Measurements from ENCODE around the gene IQGAP1.

The IQGAP1 gene

DNA sequence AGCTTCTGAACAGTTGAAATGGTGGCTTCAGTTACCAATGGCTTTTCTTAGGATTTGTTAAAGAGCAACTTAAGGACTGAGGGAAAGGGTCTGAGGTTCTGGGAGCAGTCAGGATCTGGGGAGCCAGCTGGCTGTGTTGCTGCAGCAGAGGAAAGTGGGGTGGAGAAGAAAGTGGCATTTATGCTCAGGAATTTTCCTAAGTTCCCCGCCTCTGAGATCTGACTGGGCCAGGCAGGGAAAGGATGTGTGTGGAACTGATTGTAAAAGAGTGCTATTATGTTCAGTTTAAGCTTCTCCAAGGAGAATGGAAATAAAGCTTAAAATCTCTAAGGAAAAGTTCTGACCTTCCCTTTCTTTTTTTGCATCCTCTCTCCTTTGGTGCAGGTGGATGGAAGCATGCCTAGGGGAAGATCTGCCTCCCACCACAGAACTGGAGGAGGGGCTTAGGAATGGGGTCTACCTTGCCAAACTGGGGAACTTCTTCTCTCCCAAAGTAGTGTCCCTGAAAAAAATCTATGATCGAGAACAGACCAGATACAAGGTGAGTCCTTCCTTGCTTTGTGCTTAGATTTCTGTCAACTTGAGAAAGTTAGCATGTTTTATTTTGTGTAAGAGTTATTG lies 37.8 kb downstream of the IQGAP1 start:
- no peak for DNase-seq (ENCODE audit: low read depth, low spot score)
- no peak overlapping the region for H3K27ac ChIP-seq

- DNase-seq (ENCODE audit: low read depth, low spot score) = no peak
- no peak overlapping the region for H3K27ac ChIP-seq
Measured at GRCh38 chr15:90427185-90427584, 39.1 kb downstream of the IQGAP1 start.

GRCh38 chr15:90432253-90432652 lies 44.2 kb downstream of the IQGAP1 start:
- no peak for DNase-seq (ENCODE audit: low read depth, low spot score)

DNA sequence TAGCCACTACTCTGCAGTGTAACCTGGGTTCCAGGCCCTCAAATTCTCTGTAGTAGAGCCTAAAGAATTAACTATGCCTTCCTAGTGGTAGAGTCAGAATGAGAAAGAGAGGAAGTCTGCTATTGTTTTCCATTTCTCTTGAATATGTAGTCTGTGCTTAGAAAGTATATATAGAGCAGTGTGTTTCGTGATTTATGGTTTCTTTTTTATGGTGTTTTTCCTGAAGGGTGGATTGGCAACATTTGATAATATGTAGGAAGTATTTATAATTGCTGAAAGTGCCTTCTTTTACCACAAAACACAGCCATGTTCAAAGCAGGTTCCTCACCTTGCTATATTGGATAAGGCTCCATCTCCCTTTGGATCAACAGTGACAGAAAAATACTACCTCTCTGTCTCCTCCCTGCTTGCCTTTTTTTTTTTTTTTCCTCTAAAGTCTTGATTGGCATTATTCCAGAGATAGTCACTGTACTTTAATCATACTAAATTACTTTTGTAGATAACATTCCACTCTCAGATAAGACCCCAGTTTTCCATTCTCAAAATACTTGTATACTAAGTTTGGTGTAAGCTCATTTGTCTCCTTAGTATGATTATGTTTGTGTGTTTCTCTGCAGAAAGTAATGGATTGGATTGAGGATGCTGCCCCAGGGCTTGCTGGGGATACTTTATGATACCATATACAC lies 47.8 kb downstream of the IQGAP1 start:
- no peak overlapping the region for H3K27ac ChIP-seq
- no peak for DNase-seq (ENCODE audit: low read depth, low spot score)

More at GRCh38 chr15:90432253-90432652, 44.2 kb downstream of the IQGAP1 start:
- no peak overlapping the region for H3K27ac ChIP-seq

GRCh38 chr15:90436952-90437351 lies 48.9 kb downstream of the IQGAP1 start:
- DNase-seq (ENCODE audit: low read depth, low spot score) = no peak
- no peak overlapping the region for H3K27ac ChIP-seq

DNA sequence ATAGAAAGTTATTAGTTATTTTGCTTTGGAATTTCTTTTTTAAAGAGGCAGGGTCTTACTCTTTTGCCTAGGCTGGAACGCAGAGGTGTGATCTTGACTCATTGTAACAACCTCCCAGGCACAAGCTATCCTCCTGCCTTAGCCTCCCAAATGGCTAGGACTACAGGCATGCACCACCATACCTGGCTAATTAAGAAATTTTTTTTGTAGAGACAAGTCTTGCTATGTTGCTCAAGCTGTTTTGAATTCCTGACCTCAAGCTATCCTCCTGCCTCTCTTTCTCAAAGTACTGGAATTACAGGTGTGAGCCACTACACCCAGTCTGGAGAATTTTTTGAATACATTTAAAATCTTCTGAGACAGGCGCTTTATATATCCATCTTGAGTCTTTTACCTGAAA lies 49.5 kb downstream of the IQGAP1 start:
- no peak overlapping the region for H3K27ac ChIP-seq

GRCh38 chr15:90439946-90440345 lies 51.9 kb downstream of the IQGAP1 start:
- H3K27ac ChIP-seq = no peak overlapping the region
- no peak for DNase-seq (ENCODE audit: low read depth, low spot score)

More for the DNA sequence above, 49.5 kb downstream of the IQGAP1 start:
- DNase-seq (ENCODE audit: low read depth, low spot score) = no peak

GRCh38 chr15:90441027-90441426 lies 53.0 kb downstream of the IQGAP1 start:
- no peak for DNase-seq (ENCODE audit: low read depth, low spot score)
- no peak overlapping the region for H3K27ac ChIP-seq

GRCh38 chr15:90442423-90442822 lies 54.4 kb downstream of the IQGAP1 start:
- no peak overlapping the region for H3K27ac ChIP-seq
- DNase-seq (ENCODE audit: low read depth, low spot score) = no peak

GRCh38 chr15:90449206-90449735 lies 61.2 kb downstream of the IQGAP1 start:
- no peak overlapping the region for H3K27ac ChIP-seq
- no peak for DNase-seq (ENCODE audit: low read depth, low spot score)

DNA sequence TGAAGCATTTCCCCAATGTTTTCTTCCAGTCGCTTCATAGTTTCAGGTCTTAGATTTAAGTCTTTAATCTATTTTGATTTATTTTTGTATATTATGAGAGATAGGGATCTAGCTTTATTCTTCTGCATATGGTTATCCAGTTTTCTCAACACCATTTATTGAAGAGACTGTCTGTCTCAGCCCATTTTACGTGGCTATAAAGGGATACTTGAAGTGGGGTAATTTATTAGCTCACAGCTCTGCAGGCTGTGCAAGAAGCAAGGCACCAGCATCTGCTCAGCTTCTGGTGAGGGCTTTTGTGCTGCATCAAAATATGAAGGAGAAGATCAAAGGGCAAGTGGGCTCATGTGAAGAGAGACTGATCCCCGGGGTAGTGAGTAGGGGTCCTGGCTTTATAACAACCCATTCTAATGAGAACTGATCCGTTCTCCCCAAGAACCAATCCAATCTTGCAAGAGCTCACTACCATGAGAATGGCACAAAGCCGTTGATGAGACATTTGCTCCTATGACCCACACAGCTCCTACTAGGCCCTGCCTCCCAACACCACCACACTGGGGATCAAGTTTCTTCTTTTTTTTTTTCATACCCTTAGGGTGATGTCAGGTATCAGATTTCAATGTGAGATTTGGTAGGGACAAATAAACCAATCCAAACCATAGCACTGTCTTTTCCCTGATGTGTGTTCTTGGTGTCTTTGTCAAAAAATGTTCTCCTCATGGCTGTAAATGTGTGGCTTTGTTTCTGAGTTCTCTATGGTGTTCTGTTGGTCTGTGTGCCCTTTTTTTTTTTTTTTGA lies 63.2 kb downstream of the IQGAP1 start:
- no peak overlapping the region for H3K27ac ChIP-seq
- DNase-seq (ENCODE audit: low read depth, low spot score) = no peak

GRCh38 chr15:90456236-90456635 lies 68.2 kb downstream of the IQGAP1 start:
- no peak overlapping the region for H3K27ac ChIP-seq
- no peak for DNase-seq (ENCODE audit: low read depth, low spot score)

DNA sequence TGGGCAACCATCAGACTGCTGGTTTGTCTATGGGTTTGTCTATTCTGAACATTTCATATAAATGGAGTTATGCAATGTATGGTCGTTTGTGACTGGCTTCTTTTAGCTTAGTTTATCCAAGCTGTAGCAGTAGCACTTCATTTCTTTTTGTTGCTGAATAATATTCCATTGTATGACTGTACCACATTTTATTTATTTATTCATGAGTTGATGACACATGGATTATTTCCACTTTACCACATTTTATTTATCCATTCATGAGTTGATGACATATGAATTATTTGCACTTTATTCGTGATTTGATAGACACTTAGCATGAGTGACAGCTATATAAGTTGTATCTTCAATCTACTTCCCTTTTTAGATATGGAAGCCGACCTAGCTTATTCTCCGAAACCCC lies 70.0 kb downstream of the IQGAP1 start:
- H3K27ac ChIP-seq = no peak overlapping the region
- DNase-seq (ENCODE audit: low read depth, low spot score) = no peak

DNA sequence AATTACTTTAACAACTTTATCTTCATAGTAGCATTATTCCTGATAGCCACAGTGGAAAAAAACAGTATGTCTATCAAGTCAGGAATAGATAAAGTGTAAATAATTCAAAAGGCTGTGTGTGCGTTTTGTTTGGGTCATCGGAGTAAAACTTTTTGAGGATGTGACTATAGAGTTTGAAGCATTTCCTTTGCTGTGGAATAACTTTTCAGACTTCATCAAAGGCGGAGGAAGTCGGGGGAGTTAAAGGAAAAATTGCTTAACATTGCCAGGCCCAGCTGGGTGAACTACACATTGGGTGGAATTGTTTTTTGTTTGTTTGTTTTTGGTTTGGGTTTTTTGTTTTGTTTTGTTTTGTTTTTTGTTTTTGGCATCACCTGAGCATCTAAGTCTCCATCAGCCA lies 71.3 kb downstream of the IQGAP1 start:
- H3K27ac ChIP-seq = no peak overlapping the region
- DNase-seq (ENCODE audit: low read depth, low spot score) = no peak

DNA sequence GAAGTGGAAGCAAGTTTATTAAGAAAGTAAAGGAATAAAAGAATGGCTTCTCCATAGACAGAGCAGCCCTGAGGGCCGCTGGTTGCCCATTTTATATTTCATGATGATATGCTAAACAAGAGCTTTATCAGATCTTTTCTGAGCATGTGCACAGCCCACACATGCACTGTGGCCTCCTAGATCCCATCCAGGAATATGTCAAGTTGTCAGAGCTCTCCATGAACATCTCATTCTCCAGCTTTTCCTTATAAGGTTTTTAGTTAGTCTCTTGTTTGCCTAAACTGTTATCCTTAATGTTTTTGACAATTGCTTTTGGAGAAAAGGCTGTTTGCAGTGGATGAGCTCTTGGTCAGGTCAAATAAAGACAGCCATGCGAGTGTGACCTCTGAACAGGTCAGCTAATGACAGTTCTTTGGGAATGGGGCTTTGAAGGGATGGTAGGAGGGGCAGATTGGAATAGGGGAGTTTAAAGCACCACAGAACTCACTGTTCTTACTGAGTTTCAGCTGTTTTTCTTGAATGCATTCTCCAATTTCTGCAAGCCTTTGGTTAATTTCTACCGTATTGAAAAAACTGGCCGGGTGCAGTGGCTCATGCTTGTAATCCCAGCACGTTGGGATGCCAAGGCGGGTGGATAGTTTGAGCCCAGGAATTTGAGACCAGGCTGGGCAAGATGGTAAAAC lies 72.2 kb downstream of the IQGAP1 start:
- no peak overlapping the region for H3K27ac ChIP-seq
- DNase-seq (ENCODE audit: low read depth, low spot score) = no peak

DNA sequence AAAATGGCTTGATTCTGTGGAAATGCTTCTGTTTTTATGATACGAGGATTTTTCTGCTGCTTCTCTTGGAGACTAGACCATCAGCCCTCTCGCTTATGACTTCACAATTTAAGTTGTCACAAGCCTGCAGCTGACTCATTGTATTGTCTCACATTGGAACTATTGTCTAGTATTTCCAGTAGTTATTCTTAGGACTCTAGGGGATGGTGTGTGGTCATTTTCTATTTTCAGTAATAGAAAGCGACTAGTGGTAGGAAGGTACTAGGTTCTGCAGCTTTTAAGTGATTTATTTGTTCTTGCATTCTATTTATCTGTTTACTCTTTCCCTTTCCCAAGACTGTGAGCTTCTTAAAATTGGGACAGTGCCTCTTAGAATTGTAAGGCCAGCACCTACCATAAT lies 75.3 kb downstream of the IQGAP1 start:
- no peak overlapping the region for H3K27ac ChIP-seq
- DNase-seq (ENCODE audit: low read depth, low spot score) = no peak

DNA sequence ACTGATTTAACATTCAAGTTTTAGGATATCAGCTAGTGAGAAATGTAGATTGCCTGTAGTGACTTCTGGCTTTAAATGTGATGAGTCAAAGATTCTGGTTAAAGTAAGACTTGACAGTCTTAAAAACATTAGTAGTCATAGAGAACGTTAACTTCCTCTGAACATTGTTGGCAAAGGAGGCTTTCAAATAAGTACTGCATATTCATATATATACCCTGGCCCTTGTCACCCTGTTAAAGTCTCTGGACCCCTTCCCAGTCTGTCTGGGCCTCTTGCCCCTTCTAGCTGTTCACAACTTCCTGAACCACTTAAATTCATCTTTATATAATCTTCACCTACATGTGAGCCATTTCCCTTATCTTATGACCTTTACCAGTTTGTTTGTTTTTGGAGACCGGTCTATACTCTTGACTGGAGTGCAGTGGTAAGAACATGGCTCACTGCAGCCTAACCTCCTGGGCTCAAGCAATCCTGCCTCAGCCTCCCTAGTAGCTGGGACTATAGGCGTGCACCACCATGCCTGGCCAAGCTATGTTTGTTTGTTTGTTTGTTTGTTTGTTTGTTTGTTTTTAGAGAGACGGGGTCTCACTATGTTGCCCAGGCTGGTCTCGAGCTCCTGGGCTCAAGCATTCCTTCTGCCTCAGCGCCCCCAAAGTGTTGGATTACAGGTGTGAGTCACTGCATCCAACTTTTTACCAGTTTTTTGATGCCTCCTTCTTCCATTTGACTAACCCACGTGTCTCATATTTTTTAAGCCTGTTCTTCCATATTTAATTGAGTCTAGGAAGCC lies 77.3 kb downstream of the IQGAP1 start:
- H3K27ac ChIP-seq = no peak overlapping the region
- DNase-seq (ENCODE audit: low read depth, low spot score) = no peak

DNA sequence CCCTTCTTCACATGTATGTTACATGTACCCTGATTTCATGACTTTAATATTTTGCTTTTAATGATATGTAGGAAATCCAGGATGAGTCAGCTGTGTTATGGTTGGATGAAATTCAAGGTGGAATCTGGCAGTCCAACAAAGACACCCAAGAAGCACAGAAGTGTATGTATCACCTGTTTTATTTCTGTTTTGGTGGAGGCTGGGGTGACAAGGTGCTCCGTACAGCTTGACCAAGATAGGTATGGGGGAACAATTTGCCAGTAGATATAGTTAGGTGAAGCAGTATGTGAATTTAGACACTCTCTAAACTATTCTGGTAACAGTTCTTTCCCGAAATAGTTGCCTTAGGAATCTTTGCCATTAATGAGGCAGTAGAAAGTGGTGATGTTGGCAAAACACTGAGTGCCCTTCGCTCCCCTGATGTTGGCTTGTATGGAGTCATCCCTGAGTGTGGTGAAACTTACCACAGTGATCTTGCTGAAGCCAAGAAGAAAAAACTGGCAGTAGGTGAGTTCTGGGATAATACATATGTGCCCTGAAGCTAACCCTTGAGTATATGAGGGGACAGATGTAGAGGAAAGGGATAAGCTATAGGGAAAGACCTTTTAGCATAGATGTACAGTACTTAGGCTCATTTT lies 78.0 kb downstream of the IQGAP1 start:
- no peak overlapping the region for H3K27ac ChIP-seq
- DNase-seq (ENCODE audit: low read depth, low spot score) = no peak

GRCh38 chr15:90469723-90470122 lies 81.7 kb downstream of the IQGAP1 start:
- H3K27ac ChIP-seq = no peak overlapping the region

More at GRCh38 chr15:90469723-90470122, 81.7 kb downstream of the IQGAP1 start:
- DNase-seq (ENCODE audit: low read depth, low spot score) = no peak

Data from epithelial cell of prostate (primary cell).